Activated T-cell treated with anti-CD3 and anti-CD28 coated beads for 1 hour (primary cell): Measurements from ENCODE around the gene NAGK.

ENCODE experiments used
- DNase-seq: peaks from one replicate; pipeline ENCODE4 v3.0.0-alpha.2; 2020; ENCODE audit warnings: low read depth

The NAGK gene

DNA sequence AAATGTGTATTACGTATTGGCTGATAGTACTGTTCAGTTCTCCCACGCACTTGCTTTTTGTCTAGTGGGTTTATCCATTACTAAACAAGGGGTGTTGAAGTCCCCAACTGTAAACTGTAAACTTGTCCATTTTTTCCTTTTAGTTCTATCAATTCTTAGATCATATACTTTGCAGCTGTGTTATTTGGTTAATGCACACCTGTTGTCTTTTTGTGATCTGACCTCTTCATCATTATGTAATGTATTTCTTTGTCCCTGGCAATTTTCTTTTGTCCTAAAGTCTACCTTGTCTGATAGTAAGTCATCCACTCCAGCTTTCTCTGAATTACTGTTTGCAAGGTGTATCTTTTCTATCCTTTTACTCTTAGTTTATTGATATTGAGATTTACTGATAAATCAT lies 39.6 kb downstream of the NAGK start:
- DNase-seq = no peak

DNA sequence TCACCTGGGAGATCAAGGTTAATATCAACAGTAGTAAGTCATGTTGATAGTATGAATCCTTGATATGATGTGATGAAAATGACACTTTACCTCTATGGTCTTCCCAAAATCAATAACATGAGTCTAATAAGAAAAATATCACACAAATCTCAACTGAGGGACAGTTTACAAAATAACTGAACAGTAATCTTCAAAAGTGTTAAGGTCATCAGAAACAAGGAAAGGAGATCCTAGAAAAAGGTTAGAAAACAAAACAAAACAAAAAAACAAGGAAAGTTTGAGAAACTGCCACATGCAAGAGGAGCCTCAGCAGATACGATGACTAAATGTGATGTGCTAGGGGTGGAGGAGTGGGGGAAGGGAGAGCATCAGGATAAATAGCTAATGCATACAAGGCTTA lies 45.4 kb downstream of the NAGK start:
- no peak for DNase-seq

GRCh38 chr2:71117063-71117462 lies 48.6 kb downstream of the NAGK start:
- DNase-seq = no peak

DNA sequence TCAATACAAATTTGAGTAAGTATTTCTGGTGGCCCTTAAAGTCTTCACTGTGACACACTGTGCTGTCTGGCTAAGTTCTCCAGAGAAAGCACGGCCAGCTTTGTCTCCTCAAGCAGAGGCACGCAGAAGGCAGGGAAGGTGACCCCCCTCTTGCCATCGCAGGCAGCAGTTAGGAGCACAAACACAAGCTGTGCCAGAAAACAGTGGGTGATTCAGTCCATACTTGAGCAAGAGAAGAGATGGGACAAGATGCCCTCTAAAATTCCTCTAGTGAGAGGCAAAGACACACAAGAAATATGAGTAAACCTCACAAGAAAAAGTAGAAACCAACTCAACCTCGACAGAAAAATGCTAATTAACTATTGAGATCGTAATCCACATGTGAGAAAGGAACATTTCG lies 51.7 kb downstream of the NAGK start:
- DNase-seq = no peak

- no peak for DNase-seq
Observed at GRCh38 chr2:71121479-71121878, 53.0 kb downstream of the NAGK start.

GRCh38 chr2:71122387-71123298 lies 54.2 kb downstream of the NAGK start:
- DNase-seq = no peak

- no peak for DNase-seq
Observed at GRCh38 chr2:71125506-71126294, 57.3 kb downstream of the NAGK start.

GRCh38 chr2:71126957-71127356 lies 58.5 kb downstream of the NAGK start:
- no peak for DNase-seq
